Measurements from ENCODE around the gene EDN1.
"Not testable (repeated sequence)": the region's sequence is repeated elsewhere in the genome, so short reads cannot be mapped to it uniquely, and the experiment has no call there.

Gene EDN1

GRCh38 chr6:12295558-12296254 is 5.5 kb downstream of the EDN1 start:
- DNase-seq = no peak

- DNase-seq = peak; percentile 33
These were observed 6.1 kb downstream of the EDN1 start for GRCh38 chr6:12296255-12296573.

GRCh38 chr6:12296604-12297003 is 6.4 kb downstream of the EDN1 start:
- DNase-seq = no peak

GRCh38 chr6:12297363-12298016 is 7.3 kb downstream of the EDN1 start:
- DNase-seq = no peak

GRCh38 chr6:12298017-12298978 is 8.1 kb downstream of the EDN1 start:
- no peak for DNase-seq

GRCh38 chr6:12298995-12299394 is 8.8 kb downstream of the EDN1 start:
- no peak for DNase-seq

- no peak for DNase-seq
These were observed 10.9 kb downstream of the EDN1 start for GRCh38 chr6:12301018-12301417.

GRCh38 chr6:12304487-12304886 is 14.3 kb downstream of the EDN1 start:
- DNase-seq = no peak

GRCh38 chr6:12309070-12309469 is 18.9 kb downstream of the EDN1 start:
- no peak for DNase-seq

- DNase-seq = no peak
These were observed 20.9 kb downstream of the EDN1 start for GRCh38 chr6:12311106-12311505.

GRCh38 chr6:12312736-12313135 is 22.6 kb downstream of the EDN1 start:
- DNase-seq = no peak

GRCh38 chr6:12313306-12313991 is 23.3 kb downstream of the EDN1 start:
- DNase-seq = no peak

GRCh38 chr6:12313992-12314589 is 23.9 kb downstream of the EDN1 start:
- no peak for DNase-seq

GRCh38 chr6:12314751-12315150 is 24.6 kb downstream of the EDN1 start:
- no peak for DNase-seq

GRCh38 chr6:12315292-12316081 is 25.3 kb downstream of the EDN1 start:
- no peak for DNase-seq

- DNase-seq = no peak
These were observed 28.6 kb downstream of the EDN1 start for GRCh38 chr6:12318749-12319148.

GRCh38 chr6:12320074-12320473 is 29.9 kb downstream of the EDN1 start:
- not testable (repeated sequence) for DNase-seq

GRCh38 chr6:12324099-12324498 is 33.9 kb downstream of the EDN1 start:
- DNase-seq = peak; percentile 29

- no peak for DNase-seq
These were observed 34.6 kb downstream of the EDN1 start for GRCh38 chr6:12324748-12325147.

GRCh38 chr6:12325872-12326271 is 35.7 kb downstream of the EDN1 start:
- DNase-seq = no peak

- DNase-seq = no peak
These were observed 37.2 kb downstream of the EDN1 start for GRCh38 chr6:12327391-12327790.

- DNase-seq = no peak
These were observed 37.8 kb downstream of the EDN1 start for GRCh38 chr6:12327988-12328387.

All from 8988T (cell line).